ENCODE data around the gene CHMP6. TPM values are rescaled to one million over a fixed set of nuclear protein-coding genes. Genes with fewer than 3 reads are reported as not detected.

The CHMP6 gene
- total and polyA plus RNA-seq, 4 experiments from 2014 or later = 36.7 to 48.7 (median 41.9) TPM

DNA sequence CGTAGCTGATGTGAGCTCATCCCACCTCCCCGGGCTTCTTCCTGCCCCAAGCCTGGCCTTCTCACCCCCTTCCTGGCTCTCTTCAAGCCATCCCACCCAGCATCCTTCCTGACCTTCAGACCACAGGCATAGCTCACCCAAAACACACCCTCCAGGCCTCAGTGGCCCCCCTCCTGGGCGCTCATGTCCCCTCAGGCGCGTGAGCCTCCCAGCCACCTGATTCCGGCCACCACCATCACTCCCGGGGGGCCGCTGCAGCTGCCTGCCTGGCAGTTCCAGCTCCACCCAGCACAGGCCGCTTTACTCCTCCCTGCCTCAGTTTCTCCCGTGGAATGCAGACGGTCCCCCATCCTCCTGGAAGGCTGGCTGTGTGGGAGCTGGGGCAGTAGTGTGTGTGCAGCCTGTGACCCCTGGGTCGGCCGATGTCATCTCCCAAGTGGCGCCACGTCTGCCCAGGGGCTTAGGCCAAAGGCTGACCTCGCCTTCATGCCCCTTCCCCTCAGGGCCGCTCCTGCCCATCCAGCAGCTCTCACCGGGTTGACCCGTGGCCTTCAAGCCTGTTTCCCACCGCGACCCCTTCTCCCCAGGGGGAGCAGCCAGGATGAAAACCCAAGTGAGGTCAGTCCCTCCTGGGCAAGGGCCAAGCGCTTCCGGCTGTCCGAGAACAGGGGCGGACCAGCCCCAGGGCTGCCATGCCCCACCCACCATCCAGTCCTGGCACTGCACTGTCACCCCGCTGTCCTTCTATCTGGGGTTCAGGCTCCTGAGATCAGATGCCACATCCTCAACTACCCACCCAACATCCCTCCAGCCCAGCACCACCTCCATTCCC lies 11.9 kb upstream of the CHMP6 start:
- H3K4me1 Mint-ChIP-seq = peaks cover 0 to 14% (median 7%) of the 10 kb centered on the region in 4 donors
- intact Hi-C loops (cut with micrococcal nuclease) = loop anchor here (10.0 kb wide), 1 partner anchor 405 kb away; no protein-coding TSS in a partner anchor
- POLR2A ChIA-PET (ENCODE audit: partially characterized antibody) = no interaction called here

DNA sequence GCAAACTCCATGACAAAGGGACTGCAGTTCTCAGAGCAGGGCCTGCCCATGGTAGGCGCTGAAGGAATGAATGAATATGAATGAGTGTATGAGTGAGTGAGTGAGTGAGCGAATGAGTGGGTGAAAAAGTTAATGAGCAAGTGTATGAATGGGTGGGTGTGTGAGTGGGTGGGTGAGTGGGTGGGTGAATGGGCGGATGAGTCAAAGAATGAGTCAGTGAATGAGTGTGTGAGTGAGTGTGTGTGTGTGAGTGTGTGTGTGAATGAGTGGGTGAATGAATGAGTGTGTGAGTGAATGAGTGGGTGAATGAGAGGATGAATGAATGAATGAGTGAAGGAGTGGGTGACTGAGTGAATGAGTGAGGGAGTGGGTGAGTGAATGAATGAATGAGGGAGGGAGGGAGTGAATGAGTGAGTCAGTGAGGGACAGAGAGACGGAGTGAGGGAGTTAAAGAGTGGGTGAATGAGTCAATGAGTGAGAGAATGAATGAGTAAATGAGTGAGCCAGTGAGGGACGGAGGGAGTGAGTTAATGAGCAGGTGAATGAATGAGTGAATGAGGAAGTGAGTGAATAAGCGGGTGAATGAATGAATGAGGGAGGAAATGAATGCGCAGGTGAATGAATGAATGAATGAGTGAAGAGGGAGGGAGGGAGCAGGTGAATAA lies 11.1 kb upstream of the CHMP6 start:
- peaks cover 0 to 2% (median 0%) of the 10 kb centered on the region in 8 donors for H3K9me3 Mint-ChIP-seq
- Histone ChIP-seq H3K9me3 (ENCODE audit: control insufficient read depth in 1 of 2, low read length in 2 of 2) (no peaks in the 10 kb centered on the region), H3K27me3 (ENCODE audit: insufficient read depth, low read length) (no peaks in the 10 kb centered on the region), H3K27ac (ENCODE audit: low read depth, low read length) (no peak overlapping the region), H3K4me3 (ENCODE audit: low read length in 2 of 2) (no peak overlapping the region), H3K36me3 (ENCODE audit: insufficient read depth, low read length) (no peaks in the 10 kb centered on the region), H3K4me1 (ENCODE audit: insufficient read depth, low read length) (peaks cover 7% of the 10 kb centered on the region)
- no peak for DNase-seq
- H3K27ac Mint-ChIP-seq = peak overlapping the region in 1 of 7 donors; percentile 1
- H3K36me3 Mint-ChIP-seq = no peaks in the 10 kb centered on the region
- POLR2A ChIA-PET (ENCODE audit: partially characterized antibody) = interaction anchor here (0.7 kb wide), 1 partner anchor 553 kb away, joined by 4 read pairs; no protein-coding TSS in a partner anchor
- peak overlapping the region in 4 of 8 donors; percentile 55 to 72 (median 68) for H3K4me3 Mint-ChIP-seq
- intact Hi-C loops (cut with micrococcal nuclease) = loop anchor here (1.0 to 10.0 kb wide), 2 partner anchors 406 to 553 kb away; no protein-coding TSS in a partner anchor
- peaks cover 0 to 14% (median 7%) of the 10 kb centered on the region in 4 donors for H3K4me1 Mint-ChIP-seq
- CTCF ChIA-PET (ENCODE audit: partially characterized antibody) = interaction anchor here (4.6 kb wide), 1 partner anchor 553 kb away, joined by 21 read pairs; no protein-coding TSS in a partner anchor
- H3K27me3 Mint-ChIP-seq = peaks cover 12 to 13% of the 10 kb centered on the region in 2 donors

More for the DNA sequence above, 11.9 kb upstream of the CHMP6 start:
- Mint-ChIP-seq H3K9me3 (peaks cover 0 to 2% (median 0%) of the 10 kb centered on the region in 8 donors), H3K4me3 (no peak overlapping the region), H3K27ac (no peak overlapping the region), H3K36me3 (no peaks in the 10 kb centered on the region), H3K27me3 (peaks cover 13% of the 10 kb centered on the region in 2 donors)
- Histone ChIP-seq H3K4me3 (ENCODE audit: low read length in 2 of 2) (no peak overlapping the region), H3K4me1 (ENCODE audit: insufficient read depth, low read length) (peaks cover 7% of the 10 kb centered on the region), H3K27me3 (ENCODE audit: insufficient read depth, low read length) (no peaks in the 10 kb centered on the region), H3K9me3 (ENCODE audit: control insufficient read depth in 1 of 2, low read length in 2 of 2) (no peaks in the 10 kb centered on the region), H3K36me3 (ENCODE audit: insufficient read depth, low read length) (no peaks in the 10 kb centered on the region), H3K27ac (ENCODE audit: low read depth, low read length) (no peak overlapping the region)
- DNase-seq = no peak
- CTCF ChIA-PET (ENCODE audit: partially characterized antibody) = interaction anchor here (0.6 to 2.4 kb wide), 4 partner anchors 9 to 784 kb away, joined by 3 to 10 read pairs (median 3); no protein-coding TSS in a partner anchor

DNA sequence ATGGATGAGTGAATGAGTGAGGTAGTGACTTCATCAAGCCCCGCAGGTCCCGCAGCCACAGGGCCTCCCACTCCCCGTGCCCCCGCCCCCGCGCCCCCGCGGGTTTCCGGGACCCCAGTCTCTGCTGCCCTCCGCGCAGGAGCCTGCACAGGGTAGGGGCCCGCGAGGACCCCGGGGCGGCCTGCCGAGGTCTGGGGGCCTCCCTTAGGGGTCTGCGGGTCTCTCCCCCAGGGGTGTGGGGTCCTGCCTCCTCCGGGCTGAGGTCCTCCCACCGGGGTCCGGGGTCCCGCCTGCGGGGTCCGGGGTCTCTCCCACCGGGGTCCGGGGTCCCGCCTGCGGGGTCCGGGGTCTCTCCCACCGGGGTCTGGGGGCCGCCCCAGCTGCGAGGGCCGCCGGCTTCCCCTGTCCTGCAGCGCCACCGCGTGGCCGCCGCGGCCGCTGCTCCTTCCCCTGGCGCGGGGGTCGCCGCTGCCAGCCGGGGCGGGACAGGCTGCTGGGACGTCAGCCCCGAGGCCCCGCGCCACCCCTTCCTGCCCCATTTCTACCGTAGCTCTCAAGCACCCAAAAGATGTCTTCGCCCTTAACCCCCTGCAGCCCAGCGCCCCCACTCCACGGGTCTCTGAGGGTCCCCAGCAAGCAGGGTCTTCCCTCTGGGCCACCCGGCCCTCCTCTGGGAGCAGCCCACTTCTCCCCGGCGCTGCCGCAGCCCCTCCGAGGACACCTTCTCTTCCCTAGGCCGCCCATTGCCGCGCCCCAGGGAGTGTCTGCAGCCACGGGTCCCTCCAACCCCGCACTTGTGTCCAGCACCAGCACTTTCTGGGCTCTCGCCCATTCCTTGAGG lies 10.4 kb upstream of the CHMP6 start:
- Histone ChIP-seq H3K9me3 (ENCODE audit: control insufficient read depth in 1 of 2, low read length in 2 of 2) (no peaks in the 10 kb centered on the region), H3K27ac (ENCODE audit: low read depth, low read length) (no peak overlapping the region), H3K4me3 (ENCODE audit: low read length in 2 of 2) (no peak overlapping the region), H3K4me1 (ENCODE audit: insufficient read depth, low read length) (peaks cover 7% of the 10 kb centered on the region), H3K36me3 (ENCODE audit: insufficient read depth, low read length) (no peaks in the 10 kb centered on the region), H3K27me3 (ENCODE audit: insufficient read depth, low read length) (no peaks in the 10 kb centered on the region)
- H3K9me3 Mint-ChIP-seq = peaks cover 0 to 2% (median 0%) of the 10 kb centered on the region in 8 donors
- ChIA-PET POLR2A (ENCODE audit: partially characterized antibody) (interaction anchor here (0.7 kb wide), 1 partner anchor 554 kb away, joined by 4 read pairs; no protein-coding TSS in a partner anchor), CTCF (ENCODE audit: partially characterized antibody) (interaction anchor here (4.6 kb wide), 1 partner anchor 554 kb away, joined by 21 read pairs; no protein-coding TSS in a partner anchor)
- peaks cover 14% of the 10 kb centered on the region in 2 donors for H3K27me3 Mint-ChIP-seq
- H3K4me1 Mint-ChIP-seq = peaks cover 0 to 14% (median 7%) of the 10 kb centered on the region in 4 donors
- peak overlapping the region in 3 of 8 donors; percentile 65 to 72 (median 70) for H3K4me3 Mint-ChIP-seq
- no peaks in the 10 kb centered on the region for H3K36me3 Mint-ChIP-seq
- DNase-seq = peak in 4 of 5 donors; percentile 30 to 47 (median 34)
- intact Hi-C loops (cut with micrococcal nuclease) = loop anchor here (1.0 to 10.0 kb wide), 2 partner anchors 406 to 554 kb away; no protein-coding TSS in a partner anchor
- H3K27ac Mint-ChIP-seq = no peak overlapping the region

DNA sequence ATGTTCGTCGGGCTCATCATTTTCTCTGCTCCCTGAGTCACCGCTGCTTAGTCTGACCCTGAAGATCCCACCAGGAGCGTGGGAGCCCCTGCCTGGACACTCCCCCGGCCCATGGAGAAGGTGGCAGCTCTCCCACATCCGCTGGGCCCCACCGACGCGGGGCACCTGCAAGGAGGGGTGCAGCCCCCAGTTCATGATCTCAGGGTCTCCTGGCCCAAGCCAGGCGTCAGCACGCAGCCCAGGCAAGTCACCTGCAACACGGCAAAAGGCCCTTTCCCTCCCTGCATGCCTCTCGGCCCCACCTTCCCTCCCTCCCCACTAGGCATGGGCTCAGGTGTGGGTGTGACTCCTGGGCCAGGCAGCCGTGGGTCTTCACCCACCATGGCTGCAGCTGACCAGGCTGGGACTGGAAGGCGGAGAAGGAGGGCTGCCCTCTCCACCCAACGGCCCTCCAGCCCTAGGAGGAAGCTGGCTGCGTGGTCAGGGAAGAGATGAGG lies 9.7 kb upstream of the CHMP6 start:
- H3K4me1 Mint-ChIP-seq = peaks cover 0 to 14% (median 7%) of the 10 kb centered on the region in 4 donors
- CTCF ChIA-PET (ENCODE audit: partially characterized antibody) = interaction anchor here (4.6 kb wide), 1 partner anchor 554 kb away, joined by 21 read pairs; no protein-coding TSS in a partner anchor
- intact Hi-C loops (cut with micrococcal nuclease) = loop anchor here (1.0 to 10.0 kb wide), 2 partner anchors 407 to 555 kb away; no protein-coding TSS in a partner anchor
- Histone ChIP-seq H3K36me3 (ENCODE audit: insufficient read depth, low read length) (no peaks in the 10 kb centered on the region), H3K4me3 (ENCODE audit: low read length in 2 of 2) (no peak overlapping the region), H3K27ac (ENCODE audit: low read depth, low read length) (no peak overlapping the region), H3K4me1 (ENCODE audit: insufficient read depth, low read length) (peaks cover 7% of the 10 kb centered on the region), H3K9me3 (ENCODE audit: control insufficient read depth in 1 of 2, low read length in 2 of 2) (no peaks in the 10 kb centered on the region), H3K27me3 (ENCODE audit: insufficient read depth, low read length) (no peaks in the 10 kb centered on the region)
- peak overlapping the region in 1 of 8 donors; percentile 57 for H3K4me3 Mint-ChIP-seq
- H3K9me3 Mint-ChIP-seq = peaks cover 0 to 2% (median 0%) of the 10 kb centered on the region in 8 donors
- H3K27ac Mint-ChIP-seq = peak overlapping the region in 1 of 7 donors; percentile 35
- peaks cover 14% of the 10 kb centered on the region in 2 donors for H3K27me3 Mint-ChIP-seq
- no peaks in the 10 kb centered on the region for H3K36me3 Mint-ChIP-seq
- no peak for DNase-seq
- POLR2A ChIA-PET (ENCODE audit: partially characterized antibody) = no interaction called here

DNA sequence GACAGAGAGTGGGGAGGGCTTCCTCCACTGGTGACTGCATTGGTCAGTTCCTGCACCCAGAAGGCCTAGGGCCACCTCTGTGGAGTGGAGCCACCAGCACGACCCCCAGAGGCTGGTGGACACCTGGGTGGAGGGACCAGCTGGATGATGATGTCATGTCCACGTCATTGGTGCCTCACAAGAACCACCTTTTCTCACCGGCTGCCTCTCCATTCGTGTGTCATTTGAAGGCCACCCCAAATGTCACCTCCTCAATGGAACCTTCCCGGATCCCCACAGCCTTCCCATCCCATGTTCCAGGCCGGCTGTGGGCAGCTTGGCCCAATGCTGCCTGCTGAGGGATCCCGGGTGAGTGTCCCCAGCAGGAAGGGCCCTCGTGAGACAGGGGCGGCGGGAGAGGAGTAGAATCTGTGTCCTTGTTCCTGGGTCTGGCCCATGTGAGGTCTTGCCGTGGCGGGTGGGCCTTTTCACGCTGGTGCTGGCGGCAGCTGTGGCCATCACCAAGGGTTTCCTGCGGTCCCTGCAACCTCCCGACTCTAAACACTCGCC lies 9.1 kb upstream of the CHMP6 start:
- ChIA-PET POLR2A (ENCODE audit: partially characterized antibody) (no interaction called here), CTCF (ENCODE audit: partially characterized antibody) (interaction anchor here (4.6 kb wide), 1 partner anchor 555 kb away, joined by 21 read pairs; no protein-coding TSS in a partner anchor)
- H3K27me3 ChIP-seq (ENCODE audit: insufficient read depth, low read length) = no peaks in the 10 kb centered on the region
- Mint-ChIP-seq H3K4me3 (no peak overlapping the region), H3K27me3 (peaks cover 14% of the 10 kb centered on the region in 2 donors), H3K27ac (peak overlapping the region in 1 of 7 donors; percentile 41), H3K4me1 (peaks cover 0 to 14% (median 7%) of the 10 kb centered on the region in 4 donors), H3K9me3 (peaks cover 0 to 2% (median 0%) of the 10 kb centered on the region in 8 donors), H3K36me3 (no peaks in the 10 kb centered on the region)
- H3K4me3 ChIP-seq (ENCODE audit: low read length in 2 of 2) = no peak overlapping the region
- no peak overlapping the region for H3K27ac ChIP-seq (ENCODE audit: low read depth, low read length)
- no peaks in the 10 kb centered on the region for H3K36me3 ChIP-seq (ENCODE audit: insufficient read depth, low read length)
- H3K9me3 ChIP-seq (ENCODE audit: control insufficient read depth in 1 of 2, low read length in 2 of 2) = no peaks in the 10 kb centered on the region
- peaks cover 7% of the 10 kb centered on the region for H3K4me1 ChIP-seq (ENCODE audit: insufficient read depth, low read length)
- no peak for DNase-seq
- intact Hi-C loops (cut with micrococcal nuclease) = loop anchor here (10.0 kb wide), 1 partner anchor 408 kb away; no protein-coding TSS in a partner anchor

DNA sequence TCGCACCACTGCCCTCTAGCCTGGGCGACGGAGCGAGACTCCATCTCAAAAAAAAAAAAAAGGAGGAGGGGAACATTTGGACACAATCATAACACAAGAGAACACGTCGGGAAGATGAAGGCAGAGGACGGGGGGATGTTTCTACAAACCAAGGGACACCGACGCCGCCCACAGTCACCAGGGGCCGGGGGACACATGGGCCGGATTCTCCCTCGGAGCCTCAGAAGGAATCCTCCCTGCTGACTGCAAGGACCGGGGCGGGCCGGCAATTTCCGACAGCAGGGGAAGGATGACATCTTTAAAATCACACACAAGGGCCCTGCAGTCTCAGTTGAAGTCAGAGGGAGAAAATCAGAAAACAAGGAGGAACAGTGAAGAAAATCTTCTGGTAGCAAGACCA lies 8.1 kb upstream of the CHMP6 start:
- no peaks in the 10 kb centered on the region for H3K27me3 ChIP-seq (ENCODE audit: insufficient read depth, low read length)
- H3K27ac Mint-ChIP-seq = no peak overlapping the region
- DNase-seq = no peak
- intact Hi-C loops (cut with micrococcal nuclease) = loop anchor here (10.0 kb wide), 1 partner anchor 409 kb away; no protein-coding TSS in a partner anchor
- ChIA-PET POLR2A (ENCODE audit: partially characterized antibody) (no interaction called here), CTCF (ENCODE audit: partially characterized antibody) (interaction anchor here (4.6 kb wide), 1 partner anchor 556 kb away, joined by 21 read pairs; no protein-coding TSS in a partner anchor)
- peaks cover 14% of the 10 kb centered on the region in 2 donors for H3K27me3 Mint-ChIP-seq
- H3K4me1 ChIP-seq (ENCODE audit: insufficient read depth, low read length) = peaks cover 7% of the 10 kb centered on the region
- no peaks in the 10 kb centered on the region for H3K36me3 Mint-ChIP-seq
- H3K36me3 ChIP-seq (ENCODE audit: insufficient read depth, low read length) = no peaks in the 10 kb centered on the region
- H3K9me3 ChIP-seq (ENCODE audit: control insufficient read depth in 1 of 2, low read length in 2 of 2) = no peaks in the 10 kb centered on the region
- H3K27ac ChIP-seq (ENCODE audit: low read depth, low read length) = no peak overlapping the region
- H3K4me3 Mint-ChIP-seq = peak overlapping the region in 1 of 8 donors; percentile 10
- peaks cover 0 to 14% (median 7%) of the 10 kb centered on the region in 4 donors for H3K4me1 Mint-ChIP-seq
- no peak overlapping the region for H3K4me3 ChIP-seq (ENCODE audit: low read length in 2 of 2)
- peaks cover 0 to 2% (median 0%) of the 10 kb centered on the region in 8 donors for H3K9me3 Mint-ChIP-seq
